GM21381 (cell line): ENCODE results near the gene RAB3IP.
"Not testable (repeated sequence)": the region's sequence is repeated elsewhere in the genome, so short reads cannot be mapped to it uniquely, and the experiment has no call there.

Experiments
- ATAC-seq: cut with Tn5 transposase; IDR thresholded peaks from one replicate; pipeline ENCODE4 v1.9.1; 2021; ENCODE audit warnings: mild to moderate bottlenecking, moderate library complexity; ENCODE audit not compliant: unreplicated experiment

Gene RAB3IP

GRCh38 chr12:69755302-69755701, 16.6 kb downstream of the RAB3IP start:
- no peak for ATAC-seq

- no peak for ATAC-seq
Measured at GRCh38 chr12:69756088-69756755, 17.6 kb downstream of the RAB3IP start.

- ATAC-seq: no peak
Measured at GRCh38 chr12:69758105-69758504, 19.4 kb downstream of the RAB3IP start.

GRCh38 chr12:69759581-69759980, 20.9 kb downstream of the RAB3IP start:
- not testable (repeated sequence) for ATAC-seq

GRCh38 chr12:69765515-69765914, 26.9 kb downstream of the RAB3IP start:
- no peak for ATAC-seq

GRCh38 chr12:69766260-69766659, 27.6 kb downstream of the RAB3IP start:
- ATAC-seq: no peak

- no peak for ATAC-seq
Measured at GRCh38 chr12:69779928-69780327, 41.3 kb downstream of the RAB3IP start.

- no peak for ATAC-seq
Measured at GRCh38 chr12:69783365-69783764, 44.7 kb downstream of the RAB3IP start.

GRCh38 chr12:69789351-69789750, 50.7 kb downstream of the RAB3IP start:
- ATAC-seq: no peak

GRCh38 chr12:69792533-69792932, 53.9 kb downstream of the RAB3IP start:
- no peak for ATAC-seq

GRCh38 chr12:69807101-69807897, 68.6 kb downstream of the RAB3IP start:
- ATAC-seq: not testable (repeated sequence)

- no peak for ATAC-seq
Measured at GRCh38 chr12:69810870-69811498, 72.3 kb downstream of the RAB3IP start.

GRCh38 chr12:69816082-69816481, 77.4 kb downstream of the RAB3IP start:
- ATAC-seq: peak; percentile 58

GRCh38 chr12:69821032-69821455, 82.4 kb downstream of the RAB3IP start:
- no peak for ATAC-seq

- ATAC-seq: no peak
Measured at GRCh38 chr12:69821456-69822159, 82.9 kb downstream of the RAB3IP start.

- no peak for ATAC-seq
Measured at GRCh38 chr12:69822201-69822860, 83.7 kb downstream of the RAB3IP start.

- ATAC-seq: no peak
Measured at GRCh38 chr12:69824028-69824427, 85.4 kb downstream of the RAB3IP start.

GRCh38 chr12:69824966-69825560, 86.4 kb downstream of the RAB3IP start, which contains the start of gene MYRFL:
TSS of gene MYRFL (plus strand) at chr12:69825227. CDS start at chr12:69825518, 291 bp downstream.
- no peak for ATAC-seq

- no peak for ATAC-seq
Measured at GRCh38 chr12:69828897-69829296, 90.2 kb downstream of the RAB3IP start.

GRCh38 chr12:69833696-69834095, 95.0 kb downstream of the RAB3IP start:
- ATAC-seq: no peak
